ENCODE data around the gene SH3BGRL3. TPM values are rescaled to one million over a fixed set of nuclear protein-coding genes. Genes with fewer than 3 reads are reported as not detected.

The SH3BGRL3 gene
- total and polyA plus RNA-seq, 2 experiments from 2014 or later, result 30.9 to 370 TPM

GRCh38 chr1:26281091-26281958 lies 1.4 kb downstream of the SH3BGRL3 start (continued):
- no peak for TF ChIP-seq CREB1 (CRISPR knock-in tag; IDR thresholded peaks at IDR 0.05; ENCODE audit: low read depth)
- TF ChIP-seq EZH2phosphoT487 (IDR thresholded peaks at IDR 0.05; ENCODE audit: unreplicated experiment), result no peak
- TF ChIP-seq NANOG (IDR thresholded peaks at IDR 0.05; ENCODE audit: borderline replicate concordance), result no peak
- no peak for TF ChIP-seq STAT1 (IDR thresholded peaks at IDR 0.05; ENCODE audit: unreplicated experiment)
- no peak for TF ChIP-seq ETS1 (IDR thresholded peaks at IDR 0.05)
- TF ChIP-seq ZNF331 (CRISPR knock-in tag; IDR thresholded peaks at IDR 0.05; ENCODE audit: low read depth), result no peak
- TF ChIP-seq POLR2AphosphoS5 (IDR thresholded peaks at IDR 0.05; ENCODE audit: low read depth), result no peak
- TF ChIP-seq REST (IDR thresholded peaks at IDR 0.05; ENCODE audit: unreplicated experiment), result no peak
- no peak for TF ChIP-seq JUNB (IDR thresholded peaks at IDR 0.05; ENCODE audit: unreplicated experiment)

- no peaks in the 10 kb centered on the region for H3K79me2 ChIP-seq (replicated peaks; ENCODE audit: insufficient read depth)
- DNase-seq (ENCODE audit: low spot score) (peak; percentile 92), ATAC-seq (peak; percentile 52)
- H3K4me1 Mint-ChIP-seq, result peaks cover 43% of the 10 kb centered on the region
- H2AFZ ChIP-seq, result no peak overlapping the region
- H3K9me2 ChIP-seq (ENCODE audit: insufficient read depth), result no peaks in the 10 kb centered on the region
- H3K4me3 ChIP-seq, result peak overlapping the region; percentile 85
- H3K27me3 ChIP-seq (ENCODE audit: insufficient read depth), result no peaks in the 10 kb centered on the region
- H4K20me1 ChIP-seq (replicated peaks; ENCODE audit: insufficient read depth), result 0 out of 2 replicates have a peak, but pooled peaks cover 3% of the 10 kb centered on the region
- H3K4me3 Mint-ChIP-seq, result peak overlapping the region; percentile 61
- peak overlapping the region; percentile 66; the same call in 1 of the 2 replicates for H3K27ac ChIP-seq (ENCODE audit: low read depth)
- H3K36me3 Mint-ChIP-seq (ENCODE audit: low read depth), result peaks cover 22% of the 10 kb centered on the region
- H3K27me3 Mint-ChIP-seq (ENCODE audit: insufficient read depth, low read depth, poor library complexity), result peaks cover 29% of the 10 kb centered on the region
- H3K36me3 ChIP-seq (ENCODE audit: insufficient read depth), result peaks cover 9% of the 10 kb centered on the region
- no peaks in the 10 kb centered on the region; the same call in 2 of the 3 replicates for H3K9me3 Mint-ChIP-seq
- peak overlapping the region; percentile 52 for H3K27ac Mint-ChIP-seq
- peaks cover 20% of the 10 kb centered on the region for H3K4me1 ChIP-seq (ENCODE audit: insufficient read depth)
- peaks cover 16% of the 10 kb centered on the region for H3F3A ChIP-seq (replicated peaks; ENCODE audit: low read depth)
- TF ChIP-seq ETS1 (IDR thresholded peaks at IDR 0.05), result no peak
- TF ChIP-seq CREB1 (CRISPR knock-in tag; IDR thresholded peaks at IDR 0.05; ENCODE audit: low read depth), result no peak
- peak; percentile 25; the same call in 1 of the 2 replicates for TF ChIP-seq POLR2AphosphoS5 (IDR thresholded peaks at IDR 0.05; ENCODE audit: low read depth)
- TF ChIP-seq CTCF (conservative IDR thresholded peaks at IDR 0.05; ENCODE audit: low read depth in 2 of 2), result no peak
- peak overlapping the region; percentile 92 for H3K4me2 ChIP-seq
Observed at GRCh38 chr1:26281971-26282370, 2.1 kb downstream of the SH3BGRL3 start.

Measured in GM23338 (cell line).